H1 (cell line): ENCODE results near the gene TMEM79. TPM values are rescaled to one million over a fixed set of nuclear protein-coding genes. Genes with fewer than 3 reads are reported as not detected.

ENCODE experiments used
- CEBPB ChIP-seq: IDR thresholded peaks from 2 replicates; pipeline ENCODE4 v1.6.1; 2012; ENCODE audit warnings: low read depth, low read length
- CTBP2 ChIP-seq: IDR thresholded peaks from 2 replicates; pipeline ENCODE4 v1.7.0; 2011; ENCODE audit warnings: borderline replicate concordance, mild to moderate bottlenecking, moderate library complexity, mixed read lengths, low read length; ENCODE audit not compliant: insufficient read depth, insufficient read length
- E2F6 ChIP-seq: IDR thresholded peaks from 2 replicates; pipeline ENCODE4 v1.6.1; 2012; ENCODE audit warnings: inconsistent platforms
- JUND ChIP-seq: IDR thresholded peaks from 2 replicates; pipeline ENCODE4 v1.6.1; 2011; ENCODE audit warnings: mild to moderate bottlenecking, improper control_type of control experiment, low read length
- MAFK ChIP-seq: IDR thresholded peaks from 2 replicates; pipeline ENCODE4 v1.6.1; 2012; ENCODE audit warnings: low read depth, mild to moderate bottlenecking, improper control_type of control experiment, low read length
- PHF8 ChIP-seq: fragments of 200-600 bp; sonication (generic); conservative IDR thresholded peaks from 2 replicates; pipeline ENCODE4 v1.7.1; 2012; ENCODE audit warnings: low read depth, mild to moderate bottlenecking, inconsistent platforms, low read length, moderate library complexity
- POLR2AphosphoS5 ChIP-seq: IDR thresholded peaks from 2 replicates; pipeline ENCODE4 v1.6.1; 2011; ENCODE audit warnings: low read depth, low read length
- RBBP5 ChIP-seq: IDR thresholded peaks from 2 replicates; pipeline ENCODE4 v1.7.1; 2012; ENCODE audit warnings: low read depth, mild to moderate bottlenecking, inconsistent platforms, low read length, moderate library complexity, borderline replicate concordance
- TAF1 ChIP-seq: IDR thresholded peaks from 2 replicates; pipeline ENCODE4 v1.6.1; 2011; ENCODE audit warnings: mild to moderate bottlenecking, low read depth, low read length
- TAF7 ChIP-seq: optimal IDR thresholded peaks from 2 replicates; pipeline ENCODE3; 2011; ENCODE audit warnings: low read depth, mild to moderate bottlenecking, inconsistent platforms, low read length, moderate library complexity, borderline replicate concordance
- TBP ChIP-seq: IDR thresholded peaks from 2 replicates; pipeline ENCODE4 v1.6.1; 2011; ENCODE audit warnings: low read depth, low read length, improper control_type of control experiment
- polyA plus RNA-seq, 7 experiments: library from polyadenylated mRNA; depleted of rRNA in 3 of 7; stranded (reverse) in 5 of 7; unstranded in 2 of 7; fragments of >200 nt in 5 of 7; fragments of 200-250 nt in 2 of 7; gene quantifications; 1 replicate in 5 of 7; 2 replicates in 1 of 7; 4 replicates in 1 of 7; pipeline versions ENCODE4 v1.2.1 to v1.2.3, GENCODE V29; 2011 to 2013; ENCODE audit warnings: missing spikeins in 2 of 7, mixed read lengths in 2 of 7
- total RNA-seq: library from RNA; stranded (reverse); fragmentation: NEBNext Ultra II Directional; extraction: Animal tissue kit (Norgen Biotek cat#: 25700); gene quantifications from 2 replicates; pipeline ENCODE4 v1.2.1, GENCODE V29; 2021
- TF ChIP-seq, protein P1 (sequence below): IDR thresholded peaks from 2 replicates; pipeline ENCODE4 v1.6.1; 2011; ENCODE audit warnings: low read depth, mild to moderate bottlenecking, low read length; ENCODE audit not compliant: insufficient read depth

Gene TMEM79
- total and polyA plus RNA-seq, 2 of the 8 experiments (the other 6 are each of a cell fraction or from before 2014, with no cell fraction given), result 2.1 to 2.3 TPM

DNA sequence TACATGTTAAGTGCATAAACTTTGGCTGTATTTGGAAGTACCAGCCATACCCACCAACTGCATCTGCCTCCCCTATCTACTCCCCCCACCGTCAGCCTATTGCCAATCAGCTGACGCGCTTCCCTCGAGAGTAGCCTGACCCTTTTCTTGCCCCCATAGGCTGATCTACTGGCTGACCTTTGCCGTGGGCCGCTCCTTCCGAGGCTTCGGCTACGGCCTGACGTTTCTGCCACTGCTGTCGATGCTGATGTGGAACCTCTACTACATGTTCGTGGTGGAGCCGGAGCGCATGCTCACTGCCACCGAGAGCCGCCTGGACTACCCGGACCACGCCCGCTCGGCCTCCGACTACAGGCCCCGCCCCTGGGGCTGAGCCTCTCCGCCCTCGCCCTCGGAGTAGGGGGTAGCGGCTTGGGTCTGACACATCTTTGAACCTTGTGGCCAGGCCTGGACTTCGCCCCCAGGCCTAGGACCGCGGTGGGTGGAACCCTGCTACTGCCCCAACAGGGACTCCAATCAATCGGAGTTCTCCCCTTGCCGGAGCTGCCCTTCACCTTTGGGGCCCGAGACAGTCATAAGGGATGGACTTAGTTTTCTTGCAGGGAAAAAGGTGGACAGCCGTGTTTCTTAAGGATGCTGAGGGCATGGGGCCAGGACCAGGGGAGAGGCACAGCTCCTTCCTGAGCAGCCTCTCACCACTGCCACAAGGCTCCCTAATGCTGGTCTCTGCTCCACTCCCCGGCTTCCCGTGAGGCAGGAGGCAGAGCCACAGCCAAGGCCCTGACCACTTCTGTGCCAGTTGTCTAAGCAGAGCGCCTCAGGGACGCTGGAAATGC is 7.3 kb downstream of the TMEM79 start (continued):
- TF ChIP-seq RBBP5 (0 out of 2 replicates have a peak, but pooled peaks have one; percentile 57), TBP (no peak), E2F6 (0 out of 2 replicates have a peak, but pooled peaks have one; percentile 23), TAF1 (peak; percentile 66), PHF8 (0 out of 2 replicates have a peak, but pooled peaks have one; percentile 38), JUND (no peak), CTBP2 (no peak), POLR2AphosphoS5 (peak; percentile 29; the same call in 1 of the 2 replicates), CEBPB (no peak), MAFK (no peak), TAF7 (peak; percentile 46)
- TF ChIP-seq, protein P1, sequence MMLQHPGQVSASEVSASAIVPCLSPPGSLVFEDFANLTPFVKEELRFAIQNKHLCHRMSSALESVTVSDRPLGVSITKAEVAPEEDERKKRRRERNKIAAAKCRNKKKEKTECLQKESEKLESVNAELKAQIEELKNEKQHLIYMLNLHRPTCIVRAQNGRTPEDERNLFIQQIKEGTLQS, result no peak
